H9 (cell line): ENCODE measurements around the gene DOCK2. TPM values are rescaled to one million over a fixed set of nuclear protein-coding genes. Genes with fewer than 3 reads are reported as not detected.

ENCODE experiments used
- DNase-seq: peaks from one replicate; pipeline ENCODE4 v3.0.0-alpha.2; 2017
- H2AFZ ChIP-seq: one replicate; pipeline ENCODE4 v1.6.1; 2013; ENCODE audit warnings: mild to moderate bottlenecking, low read length, control low read depth, moderate library complexity
- H2AK5ac ChIP-seq: 2 replicates; pipeline ENCODE4 v1.6.1; 2013; ENCODE audit warnings: low read length, control low read depth, mixed read lengths; ENCODE audit not compliant: insufficient read length
- H2BK120ac ChIP-seq: one replicate; pipeline ENCODE4 v1.6.1; 2013; ENCODE audit warnings: low read depth, mild to moderate bottlenecking, low read length, control low read depth, inconsistent platforms; ENCODE audit not compliant: poor library complexity, severe bottlenecking
- H2BK12ac ChIP-seq: 2 replicates; pipeline ENCODE4 v1.6.1; 2013; ENCODE audit warnings: low read length, control low read depth, mixed read lengths, low read depth; ENCODE audit not compliant: insufficient read length
- H2BK15ac ChIP-seq: 2 replicates; pipeline ENCODE4 v1.6.1; 2013; ENCODE audit warnings: low read depth, low read length, control low read depth
- H2BK20ac ChIP-seq: one replicate; pipeline ENCODE4 v1.6.1; 2013; ENCODE audit warnings: low read depth, mild to moderate bottlenecking, low read length, control low read depth, inconsistent platforms; ENCODE audit not compliant: poor library complexity, severe bottlenecking
- H2BK5ac ChIP-seq: 2 replicates; pipeline ENCODE4 v1.6.1; 2013; ENCODE audit warnings: low read length, control low read depth, mixed read lengths; ENCODE audit not compliant: insufficient read length
- H3K14ac ChIP-seq: 2 replicates; pipeline ENCODE4 v1.6.1; 2013; ENCODE audit warnings: low read length, control low read depth; ENCODE audit not compliant: insufficient read depth
- H3K18ac ChIP-seq: 2 replicates; pipeline ENCODE4 v1.6.1; 2013; ENCODE audit warnings: low read depth, mild to moderate bottlenecking, mixed read lengths, low read length, control low read depth; ENCODE audit not compliant: insufficient read length
- H3K23ac ChIP-seq: 2 replicates; pipeline ENCODE4 v1.6.1; 2013; ENCODE audit warnings: low read length, control low read depth, mixed read lengths, low read depth; ENCODE audit not compliant: insufficient read length
- H3K23me2 ChIP-seq: 2 replicates; pipeline ENCODE4 v1.6.1; 2013; ENCODE audit warnings: low read depth, mild to moderate bottlenecking, mixed read lengths, low read length, control low read depth; ENCODE audit not compliant: insufficient read length, poor library complexity, severe bottlenecking
- H3K27ac ChIP-seq: 2 replicates; pipeline ENCODE4 v1.5.1; 2013; ENCODE audit warnings: low read length, control low read depth, mixed read lengths, low read depth; ENCODE audit not compliant: insufficient read length
- H3K27me3 ChIP-seq: 2 replicates; pipeline ENCODE4 v1.6.1; 2013; ENCODE audit warnings: low read length, control low read depth, inconsistent platforms; ENCODE audit not compliant: insufficient read depth
- H3K4ac ChIP-seq: 2 replicates; pipeline ENCODE4 v1.6.1; 2013; ENCODE audit warnings: low read depth, mild to moderate bottlenecking, control low read depth, inconsistent platforms, low read length, moderate library complexity
- H3K4me1 ChIP-seq: 2 replicates; pipeline ENCODE4 v1.6.1; 2013; ENCODE audit warnings: low read length, control low read depth, inconsistent platforms; ENCODE audit not compliant: insufficient read depth
- H3K4me2 ChIP-seq: 2 replicates; pipeline ENCODE4 v1.6.1; 2013; ENCODE audit warnings: low read length, control low read depth, mixed read lengths; ENCODE audit not compliant: insufficient read length, insufficient read depth
- H3K56ac ChIP-seq: 2 replicates; pipeline ENCODE4 v1.6.1; 2013; ENCODE audit warnings: low read depth, mild to moderate bottlenecking, mixed read lengths, low read length, control low read depth; ENCODE audit not compliant: insufficient read length
- H3K79me1 ChIP-seq: 2 replicates; pipeline ENCODE4 v1.6.1; 2013; ENCODE audit warnings: low read depth, mild to moderate bottlenecking, moderate library complexity, low read length, control low read depth, inconsistent platforms; ENCODE audit not compliant: insufficient read depth, poor library complexity, severe bottlenecking
- H3K79me2 ChIP-seq: 2 replicates; pipeline ENCODE4 v1.6.1; 2013; ENCODE audit warnings: low read length, control low read depth, inconsistent platforms; ENCODE audit not compliant: insufficient read depth
- H3K9ac ChIP-seq: 2 replicates; pipeline ENCODE4 v1.6.1; 2013; ENCODE audit warnings: low read length, control low read depth, mixed read lengths; ENCODE audit not compliant: insufficient read length; ENCODE audit errors: extremely low read depth
- H3K9me3 ChIP-seq: one replicate; pipeline ENCODE4 v1.6.1; 2013; ENCODE audit warnings: low read depth, low read length, inconsistent platforms; ENCODE audit not compliant: control insufficient read depth
- H3T11ph ChIP-seq: one replicate; pipeline ENCODE4 v1.6.1; 2013; ENCODE audit warnings: mild to moderate bottlenecking, low read length, control low read depth, inconsistent platforms
- H4K20me1 ChIP-seq: one replicate; pipeline ENCODE4 v1.6.1; 2013; ENCODE audit not compliant: control insufficient read depth, insufficient read length, insufficient read depth
- H4K5ac ChIP-seq: 2 replicates; pipeline ENCODE4 v1.6.1; 2013; ENCODE audit warnings: low read depth, mild to moderate bottlenecking, mixed read lengths, low read length, control low read depth; ENCODE audit not compliant: insufficient read length
- H4K8ac ChIP-seq: replicated peaks from 2 replicates; pipeline ENCODE4 v1.6.1; 2013; ENCODE audit warnings: low read length, control low read depth, mixed read lengths, low read depth; ENCODE audit not compliant: insufficient read length
- H4K91ac ChIP-seq: 2 replicates; pipeline ENCODE4 v1.6.1; 2013; ENCODE audit warnings: low read depth, mild to moderate bottlenecking, moderate library complexity, mixed read lengths, low read length, control low read depth; ENCODE audit not compliant: insufficient read length
- H3K27ac Mint-ChIP-seq, 3 experiments: 2 replicates in 2 of 3; 3 replicates in 1 of 3; pipeline ENCODE4 v1.8.0; 2020 to 2021; ENCODE audit warnings: mixed read lengths in 3 of 3, mild to moderate bottlenecking in 1 of 3, moderate library complexity in 1 of 3
- H3K27me3 Mint-ChIP-seq: 2 replicates; pipeline ENCODE4 v1.8.0; 2021; ENCODE audit warnings: low read depth, mild to moderate bottlenecking, moderate library complexity, mixed read lengths
- H3K36me3 Mint-ChIP-seq, 3 experiments: 2 replicates in 2 of 3; 3 replicates in 1 of 3; pipeline ENCODE4 v1.8.0; 2020 to 2021; ENCODE audit warnings: low read depth in 3 of 3, mixed read lengths in 3 of 3; ENCODE audit not compliant: insufficient read depth in 1 of 3
- H3K4me1 Mint-ChIP-seq, 2 experiments: 2 replicates each; pipeline ENCODE4 v1.8.0; 2020; ENCODE audit warnings: mixed read lengths in 2 of 2
- H3K4me3 Mint-ChIP-seq, 2 experiments: 2 replicates in 1 of 2; 3 replicates in 1 of 2; pipeline ENCODE4 v1.8.0; 2020 to 2021; ENCODE audit warnings: mild to moderate bottlenecking in 2 of 2, mixed read lengths in 2 of 2, moderate library complexity in 1 of 2
- H3K9me3 Mint-ChIP-seq, 2 experiments: 2 replicates in 1 of 2; 3 replicates in 1 of 2; pipeline ENCODE4 v1.8.0; 2020; ENCODE audit warnings: mild to moderate bottlenecking in 2 of 2, mixed read lengths in 2 of 2, moderate library complexity in 1 of 2
- CTCF ChIP-seq: fragments of 200-600 bp; sonication (generic); conservative IDR thresholded peaks from 3 replicates; pipeline ENCODE4 v1.8.0; 2021; ENCODE audit warnings: antibody characterized with exemption, mild to moderate bottlenecking
- WGBS: extraction: QIAGEN DNeasy Blood & Tissue Kit; methylation state at CpG from one replicate; pipeline ENCODE4 v1.1.7; 2013; ENCODE audit warnings: missing lambda C conversion rate, low lambda C conversion rate, mixed read lengths; ENCODE audit not compliant: insufficient read length; ENCODE audit errors: extremely low coverage; 5-methylcytosine and 5-hydroxymethylcytosine counted together
- total RNA-seq: library from RNA; stranded (reverse); gene quantifications from 2 replicates; pipeline ENCODE4 v1.2.1, GENCODE V29; 2021

Gene DOCK2
- total RNA-seq, 1 experiment from 2014 or later: 7.8 TPM

- no peak overlapping the region for H3K4me2 ChIP-seq
These were observed 99.6 kb downstream of the DOCK2 start for GRCh38 chr5:169736653-169737052.

More at GRCh38 chr5:169736653-169737052, 99.6 kb downstream of the DOCK2 start:
- H3K27me3 Mint-ChIP-seq: no peaks in the 10 kb centered on the region
- H3K9me3 Mint-ChIP-seq: peaks cover 2 to 3% of the 10 kb centered on the region in 2 experiments; a peak in 3 of 5 replicates
- H3K4me3 Mint-ChIP-seq: no peak overlapping the region
- WGBS: no CpG with 5 or more reads among the region's 2 CpGs
- no peak overlapping the region for H3K14ac ChIP-seq
- no peak overlapping the region for H4K91ac ChIP-seq
- H3K9ac ChIP-seq: no peak overlapping the region
- no peak for TF ChIP-seq CTCF
- H2AFZ ChIP-seq: no peak overlapping the region
- H3T11ph ChIP-seq: no peak overlapping the region
- no peak overlapping the region for H4K5ac ChIP-seq
- no peak overlapping the region for H2BK120ac ChIP-seq
- no peak overlapping the region for H2BK12ac ChIP-seq
- no peaks in the 10 kb centered on the region for H3K27me3 ChIP-seq
- H4K8ac ChIP-seq: no peak overlapping the region
- H3K27ac ChIP-seq: no peak overlapping the region
- no peaks in the 10 kb centered on the region for H3K4me1 ChIP-seq
- H3K9me3 ChIP-seq: no peaks in the 10 kb centered on the region
- no peak overlapping the region for H2AK5ac ChIP-seq
- H3K4ac ChIP-seq: no peak overlapping the region
- H3K23me2 ChIP-seq: no peaks in the 10 kb centered on the region
- no peak overlapping the region for H2BK5ac ChIP-seq
- no peak for DNase-seq
- H3K27ac Mint-ChIP-seq: no peak overlapping the region
- no peaks in the 10 kb centered on the region for H3K79me2 ChIP-seq
- H2BK15ac ChIP-seq: no peak overlapping the region
- H4K20me1 ChIP-seq: no peaks in the 10 kb centered on the region
- H3K36me3 Mint-ChIP-seq: no peaks in the 10 kb centered on the region
- H2BK20ac ChIP-seq: no peak overlapping the region
- H3K23ac ChIP-seq: no peak overlapping the region
- H3K4me1 Mint-ChIP-seq: no peaks in the 10 kb centered on the region
- H3K56ac ChIP-seq: no peak overlapping the region
- no peaks in the 10 kb centered on the region for H3K79me1 ChIP-seq
- no peak overlapping the region for H3K18ac ChIP-seq
